GM12874 (cell line): ENCODE data around the gene ARID1A.

ENCODE experiments used
- TF ChIP-seq, protein P1 (sequence below): IDR thresholded peaks from 2 replicates; pipeline ENCODE4 v1.5.1; 2011; ENCODE audit warnings: low read depth, mild to moderate bottlenecking, control low read depth, low read length, moderate library complexity; ENCODE audit not compliant: insufficient read depth

The ARID1A gene

DNA sequence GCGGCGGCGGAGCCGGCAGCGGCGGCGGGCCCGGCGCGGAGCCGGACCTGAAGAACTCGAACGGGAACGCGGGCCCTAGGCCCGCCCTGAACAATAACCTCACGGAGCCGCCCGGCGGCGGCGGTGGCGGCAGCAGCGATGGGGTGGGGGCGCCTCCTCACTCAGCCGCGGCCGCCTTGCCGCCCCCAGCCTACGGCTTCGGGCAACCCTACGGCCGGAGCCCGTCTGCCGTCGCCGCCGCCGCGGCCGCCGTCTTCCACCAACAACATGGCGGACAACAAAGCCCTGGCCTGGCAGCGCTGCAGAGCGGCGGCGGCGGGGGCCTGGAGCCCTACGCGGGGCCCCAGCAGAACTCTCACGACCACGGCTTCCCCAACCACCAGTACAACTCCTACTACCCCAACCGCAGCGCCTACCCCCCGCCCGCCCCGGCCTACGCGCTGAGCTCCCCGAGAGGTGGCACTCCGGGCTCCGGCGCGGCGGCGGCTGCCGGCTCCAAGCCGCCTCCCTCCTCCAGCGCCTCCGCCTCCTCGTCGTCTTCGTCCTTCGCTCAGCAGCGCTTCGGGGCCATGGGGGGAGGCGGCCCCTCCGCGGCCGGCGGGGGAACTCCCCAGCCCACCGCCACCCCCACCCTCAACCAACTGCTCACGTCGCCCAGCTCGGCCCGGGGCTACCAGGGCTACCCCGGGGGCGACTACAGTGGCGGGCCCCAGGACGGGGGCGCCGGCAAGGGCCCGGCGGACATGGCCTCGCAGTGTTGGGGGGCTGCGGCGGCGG is 1.0 kb downstream of the ARID1A start:
- TF ChIP-seq, protein P1, sequence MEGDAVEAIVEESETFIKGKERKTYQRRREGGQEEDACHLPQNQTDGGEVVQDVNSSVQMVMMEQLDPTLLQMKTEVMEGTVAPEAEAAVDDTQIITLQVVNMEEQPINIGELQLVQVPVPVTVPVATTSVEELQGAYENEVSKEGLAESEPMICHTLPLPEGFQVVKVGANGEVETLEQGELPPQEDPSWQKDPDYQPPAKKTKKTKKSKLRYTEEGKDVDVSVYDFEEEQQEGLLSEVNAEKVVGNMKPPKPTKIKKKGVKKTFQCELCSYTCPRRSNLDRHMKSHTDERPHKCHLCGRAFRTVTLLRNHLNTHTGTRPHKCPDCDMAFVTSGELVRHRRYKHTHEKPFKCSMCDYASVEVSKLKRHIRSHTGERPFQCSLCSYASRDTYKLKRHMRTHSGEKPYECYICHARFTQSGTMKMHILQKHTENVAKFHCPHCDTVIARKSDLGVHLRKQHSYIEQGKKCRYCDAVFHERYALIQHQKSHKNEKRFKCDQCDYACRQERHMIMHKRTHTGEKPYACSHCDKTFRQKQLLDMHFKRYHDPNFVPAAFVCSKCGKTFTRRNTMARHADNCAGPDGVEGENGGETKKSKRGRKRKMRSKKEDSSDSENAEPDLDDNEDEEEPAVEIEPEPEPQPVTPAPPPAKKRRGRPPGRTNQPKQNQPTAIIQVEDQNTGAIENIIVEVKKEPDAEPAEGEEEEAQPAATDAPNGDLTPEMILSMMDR = no peak

DNA sequence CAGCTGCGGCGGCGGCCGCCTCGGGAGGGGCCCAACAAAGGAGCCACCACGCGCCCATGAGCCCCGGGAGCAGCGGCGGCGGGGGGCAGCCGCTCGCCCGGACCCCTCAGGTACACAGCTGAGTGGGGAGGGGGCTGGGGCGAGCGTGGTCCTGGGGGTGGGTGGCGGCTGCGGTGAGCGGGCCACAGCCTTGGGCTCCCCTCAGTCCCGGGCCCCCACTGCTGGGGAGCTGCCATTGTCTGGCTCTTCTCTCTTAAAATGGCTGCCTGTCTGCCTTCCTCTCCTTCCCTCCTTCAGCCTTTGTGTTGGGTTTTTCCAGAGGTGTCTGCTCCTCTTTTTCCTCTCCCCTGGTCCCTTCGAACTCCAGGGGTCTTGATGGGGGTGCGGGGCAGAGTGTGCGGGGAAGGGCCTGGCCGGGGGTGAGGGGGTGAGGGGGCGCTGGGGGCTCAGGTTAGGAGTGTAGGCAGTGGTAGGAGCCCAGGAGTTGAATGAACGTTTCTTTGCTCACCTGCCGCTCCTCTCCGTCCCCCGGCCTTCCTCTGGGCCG is 1.7 kb downstream of the ARID1A start:
- TF ChIP-seq, protein P1 = no peak

DNA sequence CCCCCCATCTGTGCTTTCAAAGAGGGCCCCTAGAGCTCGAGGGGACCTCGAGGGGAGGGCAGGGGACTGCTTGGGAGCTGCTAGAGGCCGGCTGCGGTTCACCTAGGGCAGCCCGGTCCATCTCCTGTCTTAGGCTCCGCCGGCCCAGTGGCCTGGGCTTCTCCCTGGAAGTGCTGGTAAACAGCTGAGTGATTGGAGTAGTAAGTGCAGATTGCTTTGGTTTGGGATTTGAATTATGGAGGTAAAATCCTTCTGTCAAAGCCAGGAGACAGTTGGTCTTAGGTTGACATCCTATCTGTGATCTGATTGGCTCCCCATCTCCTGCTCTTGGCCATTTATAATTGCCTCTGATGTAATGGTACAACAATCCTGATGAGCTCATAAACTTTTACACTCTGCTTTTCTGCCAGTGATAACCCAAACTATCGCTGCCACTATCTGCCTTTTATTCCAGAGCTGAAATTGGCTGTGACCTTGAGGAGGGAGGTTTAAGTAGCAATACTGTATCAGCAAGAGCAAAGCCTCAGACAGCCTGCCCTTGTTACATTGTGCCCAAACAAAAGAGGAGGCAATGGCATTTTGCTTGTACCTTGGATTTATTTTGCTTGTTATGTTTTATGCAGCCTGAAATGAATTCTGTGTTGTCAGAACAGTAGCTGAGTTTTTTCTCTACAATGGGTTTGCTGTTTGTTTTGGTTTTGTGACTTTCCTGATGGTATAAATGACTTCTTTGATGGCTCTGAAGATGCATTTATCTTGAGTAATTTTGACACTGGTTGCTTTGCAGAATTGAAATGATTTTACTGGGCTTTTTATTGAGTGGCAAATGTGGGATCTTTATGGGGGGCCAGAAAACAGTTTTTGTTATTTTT is 2.4 kb downstream of the ARID1A start:
- TF ChIP-seq, protein P1 = no peak

DNA sequence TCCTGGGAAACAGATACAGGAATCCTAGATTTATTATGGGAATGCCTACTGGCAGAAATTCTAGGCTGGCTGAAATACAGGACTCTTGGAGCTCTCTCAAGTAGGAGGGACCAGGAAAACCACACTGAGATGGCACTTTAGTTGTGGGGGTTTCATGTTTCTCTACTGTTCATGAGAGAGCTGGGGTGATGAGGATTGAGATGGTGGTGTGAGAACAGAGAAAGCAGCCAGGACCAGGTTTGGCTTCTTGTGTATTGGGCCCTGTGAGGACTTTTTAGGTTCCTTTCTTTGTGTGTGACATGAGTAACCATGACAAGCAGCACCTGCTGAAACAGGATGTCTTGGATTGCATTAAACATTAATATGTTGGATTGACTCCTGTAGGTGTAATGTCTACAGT is 4.9 kb downstream of the ARID1A start:
- TF ChIP-seq, protein P1 = no peak

DNA sequence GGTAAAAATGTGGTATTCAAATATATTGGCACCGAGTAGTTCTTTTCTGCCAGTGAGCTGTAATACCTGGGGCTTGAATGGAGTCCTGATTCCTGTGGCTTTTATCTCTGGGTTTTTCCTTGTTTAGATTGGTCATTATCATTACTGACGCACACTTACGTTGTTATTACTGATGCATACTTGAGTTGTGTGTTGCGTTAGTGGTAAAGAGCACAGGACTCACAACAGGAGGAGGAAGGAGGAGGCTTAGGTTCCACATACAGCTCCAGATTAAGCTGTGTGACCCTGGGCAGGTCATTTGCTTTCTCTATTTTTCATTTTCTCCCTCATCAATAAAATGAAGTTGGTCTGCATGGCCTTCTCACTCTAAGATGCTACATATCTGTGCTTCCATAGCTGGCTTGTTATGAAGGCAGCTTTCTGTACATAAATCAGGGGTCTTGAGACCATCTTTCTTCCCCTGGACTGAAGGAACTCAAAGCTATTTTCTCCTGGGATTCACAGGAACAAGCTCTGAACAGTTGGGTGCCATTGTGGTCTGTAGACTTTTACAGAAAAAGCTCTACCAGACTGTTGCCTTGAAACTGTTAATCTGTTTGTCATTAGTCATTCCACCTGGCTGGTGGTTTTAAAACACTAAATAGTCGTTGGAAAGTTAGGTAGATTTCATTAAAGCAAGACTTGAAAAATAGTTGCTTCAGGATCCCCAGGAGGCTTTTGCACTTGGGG is 5.6 kb downstream of the ARID1A start:
- TF ChIP-seq, protein P1 = no peak

DNA sequence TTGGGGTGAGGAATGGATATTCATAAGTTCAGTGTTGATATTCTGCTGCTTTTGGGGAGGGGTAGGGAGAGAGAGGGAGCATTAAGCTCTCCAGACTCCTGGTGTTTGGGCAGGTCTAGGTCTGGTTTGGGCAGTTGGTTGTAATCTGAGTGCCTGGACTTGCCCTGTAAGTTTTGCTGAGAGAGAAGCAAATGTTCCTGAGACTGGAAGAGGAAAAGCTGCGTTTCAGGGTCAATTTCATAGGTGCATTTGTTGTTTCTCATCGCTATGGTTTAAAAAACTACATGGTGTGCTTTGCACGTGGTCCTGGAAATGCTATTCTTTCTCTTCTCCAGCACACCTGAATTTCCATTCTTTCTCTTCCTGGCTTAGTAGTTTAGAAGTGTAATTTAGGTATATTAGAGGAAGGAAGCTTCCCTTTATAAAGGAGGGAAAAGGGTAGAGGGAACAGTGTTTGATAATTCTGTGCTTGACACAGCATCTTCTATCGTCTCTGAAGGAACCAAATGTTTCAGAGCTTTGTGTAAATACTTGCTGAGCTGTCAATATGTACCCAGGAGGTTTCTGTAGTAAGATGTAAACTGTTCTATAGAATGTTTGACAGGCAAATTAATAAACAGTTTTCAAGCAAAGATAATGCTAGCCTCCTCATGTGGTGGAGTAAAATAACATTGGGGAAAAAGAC is 6.3 kb downstream of the ARID1A start:
- TF ChIP-seq, protein P1 = no peak

DNA sequence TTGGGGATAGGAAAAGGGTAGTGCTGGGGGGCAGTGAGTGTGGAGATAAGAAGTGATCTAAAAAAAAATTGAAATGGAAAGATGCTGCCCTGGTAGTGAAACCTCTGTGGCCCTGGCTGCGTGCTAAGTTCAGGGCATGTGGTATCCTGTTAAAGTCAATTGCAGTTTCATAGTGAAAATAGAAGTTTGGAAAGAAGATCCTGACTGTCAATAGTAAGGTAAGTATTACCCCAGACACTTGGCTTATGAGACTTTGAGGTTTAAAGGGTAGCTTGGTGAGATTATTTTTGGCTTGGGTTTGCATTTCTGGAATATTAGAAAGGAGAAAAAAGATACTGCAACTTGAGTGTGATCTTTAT is 6.8 kb downstream of the ARID1A start:
- TF ChIP-seq, protein P1 = no peak
